Vagina (tissue), 2 donors: ENCODE data around the gene PRMT6.

Experiments
- CTCF ChIP-seq, 3 experiments: fragments of 450-650 bp in 2 of 3; fragments of 200-600 bp in 1 of 3; sonication (generic) in 1 of 3; IDR thresholded peaks; one replicate each; pipeline ENCODE4 v1.5.1; 2017 to 2019; ENCODE audit warnings: antibody characterized with exemption in 3 of 3, mild to moderate bottlenecking in 2 of 3, moderate library complexity in 2 of 3
- POLR2A ChIP-seq, 2 donors: fragments of 450-650 bp; IDR thresholded peaks; one replicate each; pipeline ENCODE4 v1.6.1; 2017; ENCODE audit warnings: antibody characterized with exemption in 2 of 2, mild to moderate bottlenecking in 2 of 2, moderate library complexity in 2 of 2

- no peak for TF ChIP-seq POLR2A (IDR thresholded peaks at IDR 0.05)
- TF ChIP-seq CTCF (IDR thresholded peaks at IDR 0.05), result no peak
Measured at GRCh38 chr1:107056426-107057196, at the start of gene PRMT6.
